ENCODE measurements around the gene SDR39U1. TPM values are rescaled to one million over a fixed set of nuclear protein-coding genes. Genes with fewer than 3 reads are reported as not detected.

The SDR39U1 gene
- total RNA-seq, 1 donor from 2014 or later: 34.9 TPM

DNA sequence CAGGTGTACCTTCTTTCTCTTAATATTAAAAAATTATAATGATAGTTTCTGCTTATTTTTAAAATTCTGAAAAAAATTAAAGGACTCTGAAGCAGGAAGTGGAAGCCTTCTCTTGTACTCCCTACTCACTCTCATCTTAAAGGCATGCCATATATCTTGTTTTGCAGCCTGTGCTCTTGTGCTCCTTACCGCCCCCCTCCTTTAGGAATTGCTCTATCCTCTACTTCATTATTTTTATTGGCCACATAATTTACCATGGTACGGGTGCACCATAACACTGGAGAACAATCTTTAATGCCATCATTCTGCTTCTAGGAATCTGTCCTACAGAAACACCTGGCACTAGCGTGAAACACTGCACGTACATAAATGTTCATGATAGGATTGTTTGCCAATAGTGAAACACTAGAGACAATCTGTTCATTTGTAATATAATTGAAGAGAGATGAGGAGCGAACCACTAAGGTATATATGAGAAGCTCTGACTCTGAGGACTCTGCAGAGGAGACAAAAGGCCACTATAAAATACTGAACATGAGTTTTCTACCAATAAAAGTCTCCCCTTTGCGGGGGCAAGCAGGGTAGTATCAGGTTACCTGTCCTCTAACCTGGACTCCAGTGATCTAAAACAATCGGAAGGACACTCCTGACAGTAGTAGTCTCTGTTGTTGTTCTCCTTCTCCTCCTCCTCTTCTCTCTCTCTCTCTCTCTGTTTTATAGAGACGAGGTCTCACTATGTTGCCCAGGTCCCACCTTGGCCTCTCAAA lies 50.1 kb downstream of the SDR39U1 start:
- Mint-ChIP-seq H3K9me3 (ENCODE audit: unreplicated experiment) (no peaks in the 10 kb centered on the region), H3K27me3 (ENCODE audit: unreplicated experiment) (peaks cover 3% of the 10 kb centered on the region), H3K4me3 (ENCODE audit: unreplicated experiment) (no peak overlapping the region), H3K36me3 (ENCODE audit: low read depth, unreplicated experiment) (no peaks in the 10 kb centered on the region), H3K4me1 (ENCODE audit: unreplicated experiment) (peaks cover 31% of the 10 kb centered on the region), H3K27ac (ENCODE audit: unreplicated experiment) (no peak overlapping the region)
- no peak for DNase-seq (ENCODE audit: low spot score)
- TF ChIP-seq, protein P1, sequence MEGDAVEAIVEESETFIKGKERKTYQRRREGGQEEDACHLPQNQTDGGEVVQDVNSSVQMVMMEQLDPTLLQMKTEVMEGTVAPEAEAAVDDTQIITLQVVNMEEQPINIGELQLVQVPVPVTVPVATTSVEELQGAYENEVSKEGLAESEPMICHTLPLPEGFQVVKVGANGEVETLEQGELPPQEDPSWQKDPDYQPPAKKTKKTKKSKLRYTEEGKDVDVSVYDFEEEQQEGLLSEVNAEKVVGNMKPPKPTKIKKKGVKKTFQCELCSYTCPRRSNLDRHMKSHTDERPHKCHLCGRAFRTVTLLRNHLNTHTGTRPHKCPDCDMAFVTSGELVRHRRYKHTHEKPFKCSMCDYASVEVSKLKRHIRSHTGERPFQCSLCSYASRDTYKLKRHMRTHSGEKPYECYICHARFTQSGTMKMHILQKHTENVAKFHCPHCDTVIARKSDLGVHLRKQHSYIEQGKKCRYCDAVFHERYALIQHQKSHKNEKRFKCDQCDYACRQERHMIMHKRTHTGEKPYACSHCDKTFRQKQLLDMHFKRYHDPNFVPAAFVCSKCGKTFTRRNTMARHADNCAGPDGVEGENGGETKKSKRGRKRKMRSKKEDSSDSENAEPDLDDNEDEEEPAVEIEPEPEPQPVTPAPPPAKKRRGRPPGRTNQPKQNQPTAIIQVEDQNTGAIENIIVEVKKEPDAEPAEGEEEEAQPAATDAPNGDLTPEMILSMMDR (IDR thresholded peaks at IDR 0.05; ENCODE audit: unreplicated experiment): no peak

DNA sequence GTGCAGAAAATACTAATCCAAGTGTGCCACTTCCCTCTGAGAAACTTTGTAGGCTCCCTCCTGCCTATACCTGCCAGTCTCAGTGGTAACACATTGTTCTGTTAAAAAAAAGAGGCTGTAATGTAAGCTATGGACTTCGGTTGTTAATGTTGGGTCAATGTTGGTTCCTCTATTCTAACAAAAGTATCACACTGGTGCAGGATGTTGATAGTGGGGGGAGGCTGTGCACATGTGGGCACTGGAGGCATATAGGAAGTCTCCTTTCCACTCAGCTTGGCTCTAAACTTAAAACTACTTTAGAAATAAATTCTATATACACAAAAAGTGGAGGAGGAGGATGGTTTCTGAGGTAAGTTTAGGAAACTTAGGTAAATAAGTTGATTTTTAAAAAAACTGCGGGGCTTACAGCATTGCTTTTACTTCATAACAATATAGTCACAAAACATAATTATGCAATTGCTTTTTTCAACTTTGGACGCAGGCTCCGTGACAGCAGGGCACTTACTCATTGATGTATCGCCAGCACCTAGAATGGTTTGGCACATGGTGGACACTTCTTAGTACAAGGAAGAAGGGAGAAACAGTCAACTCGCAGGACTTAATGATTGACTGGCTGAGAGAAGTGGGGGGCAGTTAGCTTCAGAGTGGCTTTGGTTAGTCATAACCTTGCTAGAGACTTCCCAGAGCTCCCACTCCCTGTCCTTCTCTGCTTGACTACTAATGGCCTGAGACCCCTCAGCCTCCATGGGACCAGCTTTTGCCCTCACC lies 51.7 kb downstream of the SDR39U1 start:
- Mint-ChIP-seq H3K36me3 (ENCODE audit: low read depth, unreplicated experiment) (no peaks in the 10 kb centered on the region), H3K4me1 (ENCODE audit: unreplicated experiment) (peaks cover 25% of the 10 kb centered on the region), H3K27me3 (ENCODE audit: unreplicated experiment) (peaks cover 3% of the 10 kb centered on the region), H3K4me3 (ENCODE audit: unreplicated experiment) (no peak overlapping the region), H3K27ac (ENCODE audit: unreplicated experiment) (no peak overlapping the region), H3K9me3 (ENCODE audit: unreplicated experiment) (no peaks in the 10 kb centered on the region)
- no peak for DNase-seq (ENCODE audit: low spot score)
- TF ChIP-seq, protein P1 (IDR thresholded peaks at IDR 0.05; ENCODE audit: unreplicated experiment): no peak

Other genes with a start within 250 kb of the SDR39U1 start
- 41.8 TPM for gene TM9SF1, start 247.3 kb downstream of the SDR39U1 start, total RNA-seq (ENCODE audit: unreplicated experiment)
- gene TSSK4, start 237.1 kb downstream of the SDR39U1 start, total RNA-seq (ENCODE audit: unreplicated experiment): not detected
- gene CHMP4A, start 229.3 kb downstream of the SDR39U1 start, total RNA-seq (ENCODE audit: unreplicated experiment): 34.3 TPM
- gene MDP1, start 226.7 kb downstream of the SDR39U1 start, total RNA-seq (ENCODE audit: unreplicated experiment): 17.4 TPM
- gene NEDD8, start 210.4 kb downstream of the SDR39U1 start, total RNA-seq (ENCODE audit: unreplicated experiment): 154 TPM
- 61.3 TPM for gene GMPR2, start 209.8 kb downstream of the SDR39U1 start, total RNA-seq (ENCODE audit: unreplicated experiment)
- 25.4 TPM for gene TINF2, start 200.2 kb downstream of the SDR39U1 start, total RNA-seq (ENCODE audit: unreplicated experiment)
- gene TGM1, start 179.6 kb downstream of the SDR39U1 start, total RNA-seq (ENCODE audit: unreplicated experiment): 1.7 TPM
- 17.7 TPM for gene RABGGTA, start 171.2 kb downstream of the SDR39U1 start, total RNA-seq (ENCODE audit: unreplicated experiment)
- gene DHRS1, start 143.0 kb downstream of the SDR39U1 start, total RNA-seq (ENCODE audit: unreplicated experiment): 17.7 TPM
- gene NOP9, start 142.9 kb downstream of the SDR39U1 start, total RNA-seq (ENCODE audit: unreplicated experiment): 27.2 TPM
- gene CIDEB, start 134.8 kb downstream of the SDR39U1 start, total RNA-seq (ENCODE audit: unreplicated experiment): 0.82 TPM
- gene LTB4R2, start 132.6 kb downstream of the SDR39U1 start, total RNA-seq (ENCODE audit: unreplicated experiment): 13.3 TPM
- 9.5 TPM for gene LTB4R, start 131.3 kb downstream of the SDR39U1 start, total RNA-seq (ENCODE audit: unreplicated experiment)
- 74.6 TPM for gene ADCY4, start 107.7 kb downstream of the SDR39U1 start, total RNA-seq (ENCODE audit: unreplicated experiment)
- 2.6 TPM for gene RIPK3, start 102.8 kb downstream of the SDR39U1 start, total RNA-seq (ENCODE audit: unreplicated experiment)
- 42.4 TPM for gene NFATC4, start 74.6 kb downstream of the SDR39U1 start, total RNA-seq (ENCODE audit: unreplicated experiment)
- 49.0 TPM for gene NYNRIN, start 43.8 kb downstream of the SDR39U1 start, total RNA-seq (ENCODE audit: unreplicated experiment)
- gene CBLN3, start 13.1 kb downstream of the SDR39U1 start, total RNA-seq (ENCODE audit: unreplicated experiment): 1.5 TPM
- 43.8 TPM for gene KHNYN, start 12.8 kb downstream of the SDR39U1 start, total RNA-seq (ENCODE audit: unreplicated experiment)
- gene CMA1, start 65.5 kb upstream of the SDR39U1 start, total RNA-seq (ENCODE audit: unreplicated experiment): not detected
- gene CTSG, start 133.5 kb upstream of the SDR39U1 start, total RNA-seq (ENCODE audit: unreplicated experiment): not detected
- gene GZMH, start 166.9 kb upstream of the SDR39U1 start, total RNA-seq (ENCODE audit: unreplicated experiment): not detected
- gene GZMB, start 191.4 kb upstream of the SDR39U1 start, total RNA-seq (ENCODE audit: unreplicated experiment): not detected

Measured in endothelial cell (in vitro differentiated cells).